Panc1 (cell line): ENCODE measurements around the gene MZB1. TPM values are rescaled to one million over a fixed set of nuclear protein-coding genes. Genes with fewer than 3 reads are reported as not detected.

Experiments used
- ATAC-seq: fragments of 200-7000 bp; cut with Tn5 transposase; 2 replicates; pipeline ENCODE4 v1.9.1; 2020; ENCODE audit warnings: mild to moderate bottlenecking, moderate library complexity
- BruUV-seq: library from RNA; stranded (reverse); fragments of 400-500 nt; replicated peaks from 2 replicates; lab custom pipeline; 2021; lab: Mats Ljungman, UMichigan
- CTCF ChIA-PET: fragments of 300-600 bp; sonication (Branson Sonifier 250); formaldehyde crosslinking; loops from one replicate; lab custom pipeline; 2022; ENCODE audit warnings: antibody characterized with exemption; lab: Charles Lee
- POLR2A ChIA-PET: fragments of 300-600 bp; sonication (Branson Sonifier 250); formaldehyde crosslinking; loops from one replicate; lab custom pipeline; 2022; ENCODE audit warnings: antibody characterized with exemption; lab: Charles Lee
- DNase-seq: peaks from one replicate; pipeline ENCODE4 v3.0.0-alpha.2; 2010; ENCODE audit warnings: low read depth, low spot score
- H3K27ac ChIP-seq: 2 replicates; pipeline ENCODE4 v1.5.1; 2011; ENCODE audit warnings: mild to moderate bottlenecking, low read length, inconsistent platforms
- H3K27me3 ChIP-seq: fragments of 200-500 bp; sonication (Bioruptor generic); 2 replicates; pipeline ENCODE4 v1.6.0; 2014; ENCODE audit warnings: low read length, inconsistent platforms; ENCODE audit not compliant: control insufficient read depth, insufficient read depth
- H3K36me3 ChIP-seq: fragments of 200-500 bp; sonication (Bioruptor generic); 2 replicates; pipeline ENCODE4 v1.5.1; 2014; ENCODE audit warnings: inconsistent platforms, mild to moderate bottlenecking, low read length, moderate library complexity; ENCODE audit not compliant: control insufficient read depth, insufficient read depth
- H3K4me1 ChIP-seq: 2 replicates; pipeline ENCODE4 v1.5.1; 2011; ENCODE audit warnings: inconsistent platforms, mild to moderate bottlenecking, low read length, moderate library complexity; ENCODE audit not compliant: control insufficient read depth, insufficient read depth
- H3K4me3 ChIP-seq, 2 experiments: 2 replicates each; pipeline ENCODE4 v1.5.1; 2011 to 2012; ENCODE audit warnings: low read depth in 2 of 2, low read length in 2 of 2, mild to moderate bottlenecking in 2 of 2, inconsistent platforms in 1 of 2, moderate library complexity in 1 of 2
- H3K9me3 ChIP-seq: fragments of 200-500 bp; sonication (Bioruptor generic); 2 replicates; pipeline ENCODE4 v1.5.1; 2014; ENCODE audit warnings: low read depth, mild to moderate bottlenecking, inconsistent platforms, low read length, moderate library complexity; ENCODE audit not compliant: control insufficient read depth, insufficient read depth
- CTCF ChIP-seq: fragments of 450-650 bp; IDR thresholded peaks from 2 replicates; pipeline ENCODE4 v1.5.1; 2017; ENCODE audit warnings: mild to moderate bottlenecking
- POLR2AphosphoS5 ChIP-seq: IDR thresholded peaks from 2 replicates; pipeline ENCODE4 v1.6.1; 2012; ENCODE audit warnings: mild to moderate bottlenecking, low read depth, low read length, moderate library complexity
- REST ChIP-seq, 2 experiments: IDR thresholded peaks; 2 replicates each; pipeline ENCODE4 v1.6.1; 2011 to 2012; ENCODE audit warnings: low read depth in 2 of 2, control low read depth in 1 of 2, low read length in 1 of 2, mild to moderate bottlenecking in 1 of 2, moderate library complexity in 1 of 2; ENCODE audit not compliant: insufficient read depth in 1 of 2
- SIN3A ChIP-seq: IDR thresholded peaks from 2 replicates; pipeline ENCODE4 v1.6.1; 2012; ENCODE audit warnings: low read depth, mild to moderate bottlenecking, low read length, moderate library complexity, borderline replicate concordance; ENCODE audit not compliant: insufficient read depth
- TCF7L2 ChIP-seq: IDR thresholded peaks from 2 replicates; pipeline ENCODE4 v1.6.1; 2011; ENCODE audit warnings: mild to moderate bottlenecking, low read depth, low read length, inconsistent platforms
- in situ Hi-C: cut with HindIII; loops from 2 replicates; pipeline ENCODE4 v1.10.0; 2016; ENCODE audit warnings: low sequenced_read_pairs, low pct_unique_long_range_greater_than_20kb
- intact Hi-C: fragments of 100-400 bp; cut with micrococcal nuclease; formaldehyde crosslinking; loops from one replicate; pipeline ENCODE4 v1.10.0; 2022; ENCODE audit not compliant: unreplicated experiment
- total RNA-seq: library from RNA; stranded (reverse); gene quantifications from one replicate; pipeline ENCODE4 v1.2.1, GENCODE V29; 2021; ENCODE audit not compliant: unreplicated experiment

Gene MZB1
- total RNA-seq, 1 experiment from 2014 or later, result 0.49 TPM

GRCh38 chr5:139385061-139386049 lies 4.4 kb downstream of the MZB1 start:
- POLR2A ChIA-PET, result no interaction called here
- Histone ChIP-seq H3K4me1 (no peaks in the 10 kb centered on the region; the same call in none of the 2 replicates), H3K36me3 (no peaks in the 10 kb centered on the region), H3K9me3 (no peaks in the 10 kb centered on the region), H3K27me3 (no peaks in the 10 kb centered on the region), H3K4me3 (peak overlapping the region; percentile 25 to 50), H3K27ac (peak overlapping the region; percentile 71)
- TF ChIP-seq TCF7L2 (no peak), REST (IDR thresholded peaks at IDR 0.05; ENCODE audit: insufficient read depth in 1 of 2, low read depth in 2 of 2, low read length in 1 of 2) (no peak), CTCF (no peak), SIN3A (no peak), POLR2AphosphoS5 (no peak)
- intact Hi-C loops, result no loop called here
- no peak for DNase-seq
- CTCF ChIA-PET, result no interaction called here
- in situ Hi-C loops, result no loop called here
- no TSS peak for BruUV-seq
- ATAC-seq, result peak; percentile 71

GRCh38 chr5:139384591-139385051 lies 5.1 kb downstream of the MZB1 start:
- ATAC-seq (peak; percentile 3; the same call in 1 of the 2 replicates), DNase-seq (no peak)
- Histone ChIP-seq H3K27ac (peak overlapping the region; percentile 71), H3K4me3 (peak overlapping the region; percentile 25 to 50; a peak in 3 of 4 replicates), H3K4me1 (no peaks in the 10 kb centered on the region; the same call in 1 of the 2 replicates), H3K36me3 (no peaks in the 10 kb centered on the region), H3K27me3 (no peaks in the 10 kb centered on the region), H3K9me3 (no peaks in the 10 kb centered on the region)
- CTCF ChIA-PET, result no interaction called here
- no peak for TF ChIP-seq SIN3A
- no peak for TF ChIP-seq REST (IDR thresholded peaks at IDR 0.05; ENCODE audit: insufficient read depth in 1 of 2, low read depth in 2 of 2, low read length in 1 of 2)
- TF ChIP-seq POLR2AphosphoS5, result no peak
- no peak for TF ChIP-seq CTCF
- TF ChIP-seq TCF7L2, result no peak
- intact Hi-C loops, result no loop called here
- POLR2A ChIA-PET, result no interaction called here
- BruUV-seq, result no TSS peak
- in situ Hi-C loops, result no loop called here
